ENCODE measurements around the gene PRLH.

DNA sequence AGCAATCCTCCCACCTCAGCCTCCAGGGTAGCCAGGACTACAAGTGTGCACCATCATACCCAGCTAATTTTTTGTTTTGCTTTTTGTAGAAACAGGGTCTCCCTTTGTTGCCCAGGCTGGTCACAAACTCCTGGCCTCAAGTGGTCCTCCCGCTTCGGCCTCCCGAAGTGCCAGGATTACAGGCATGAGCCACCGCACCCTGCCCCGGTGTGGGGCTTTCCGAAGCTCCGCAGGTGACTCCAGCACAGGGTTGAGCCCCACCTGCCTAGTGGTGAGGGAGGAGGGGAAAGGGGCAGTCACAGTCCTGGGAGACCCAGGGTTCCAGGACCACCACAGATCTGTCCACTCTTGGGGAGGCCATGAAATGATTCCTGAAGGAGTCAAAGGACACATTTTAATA, 5.2 kb downstream of the PRLH start:
- no peak for TF ChIP-seq YY1 (IDR thresholded peaks at IDR 0.05; ENCODE audit: insufficient read depth, insufficient read length)
- no peak for TF ChIP-seq SUZ12 (IDR thresholded peaks at IDR 0.05; ENCODE audit: extremely low read depth, insufficient read depth, insufficient read length)

Data from NT2/D1 (cell line).